CD14-positive monocyte (primary cell): ENCODE data around the gene PRRC2A. TPM values are rescaled to one million over a fixed set of nuclear protein-coding genes. Genes with fewer than 3 reads are reported as not detected.
A peak's percentile ranks its signal among the peaks of the same experiment; 100 is the strongest.

ENCODE experiments used
- DNase-seq, 3 donors: peaks; one replicate each; pipeline ENCODE4 v3.0.0-alpha.2; 2011 to 2022
- H2AFZ ChIP-seq: 2 replicates; pipeline ENCODE4 v1.6.0; 2012; ENCODE audit warnings: mild to moderate bottlenecking, low read depth, low read length, inconsistent platforms; ENCODE audit not compliant: insufficient read depth, poor library complexity, severe bottlenecking
- H3K27ac ChIP-seq, 2 donors: 1 replicate in 1 of 2; 2 replicates in 1 of 2; pipeline ENCODE4 v1.5.1; 2012 to 2013; ENCODE audit warnings: low read length in 2 of 2, control low read depth in 1 of 2, inconsistent platforms in 1 of 2, low read depth in 1 of 2, mild to moderate bottlenecking in 1 of 2
- H3K27me3 ChIP-seq, 2 donors: one replicate each; pipeline versions ENCODE4 v1.6.0 to v1.6.1; 2011 to 2013; ENCODE audit warnings: low read length in 2 of 2; ENCODE audit not compliant: control insufficient read depth in 2 of 2, insufficient read depth in 2 of 2
- H3K36me3 ChIP-seq, 2 donors: replicated peaks in 1 of 2; 1 replicate in 1 of 2; 2 replicates in 1 of 2; pipeline versions ENCODE4 v1.5.1 to v1.6.1; 2012 to 2013; ENCODE audit warnings: low read length in 2 of 2, control low read depth in 1 of 2, inconsistent platforms in 1 of 2, mild to moderate bottlenecking in 1 of 2; ENCODE audit not compliant: insufficient read depth in 2 of 2, control insufficient read depth in 1 of 2
- H3K4me1 ChIP-seq, 2 donors: 1 replicate in 1 of 2; 2 replicates in 1 of 2; pipeline versions ENCODE4 v1.5.1 to v1.6.1; 2012 to 2013; ENCODE audit warnings: low read length in 2 of 2, control low read depth in 1 of 2, inconsistent platforms in 1 of 2, mild to moderate bottlenecking in 1 of 2, moderate library complexity in 1 of 2; ENCODE audit not compliant: insufficient read depth in 2 of 2, control insufficient read depth in 1 of 2
- H3K4me2 ChIP-seq: replicated peaks from 2 replicates; pipeline ENCODE3; 2012; ENCODE audit warnings: low read length, moderate library complexity, mild to moderate bottlenecking; ENCODE audit not compliant: poor library complexity, severe bottlenecking; ENCODE audit errors: extremely low read depth
- H3K4me3 ChIP-seq, 3 experiments: fragments of 200-600 bp in 1 of 3; sonication (generic) in 1 of 3; replicated peaks in 1 of 3; 1 replicate in 2 of 3; 2 replicates in 1 of 3; pipeline ENCODE4 v1.5.1; 2011 to 2013; ENCODE audit warnings: low read length in 3 of 3, mild to moderate bottlenecking in 3 of 3, control low read depth in 2 of 3, low read depth in 2 of 3, inconsistent platforms in 1 of 3, moderate library complexity in 1 of 3
- H3K79me2 ChIP-seq: 2 replicates; pipeline ENCODE4 v1.6.0; 2012; ENCODE audit warnings: mild to moderate bottlenecking, control low read depth, inconsistent platforms, low read length, moderate library complexity; ENCODE audit not compliant: insufficient read depth
- H3K9ac ChIP-seq: 2 replicates; pipeline ENCODE4 v1.6.0; 2017; ENCODE audit warnings: low read length, mild to moderate bottlenecking; ENCODE audit not compliant: insufficient read depth, poor library complexity, severe bottlenecking
- H3K9me3 ChIP-seq, 2 donors: replicated peaks in 1 of 2; 1 replicate in 1 of 2; 2 replicates in 1 of 2; pipeline versions ENCODE4 v1.5.1 to v1.6.1; 2012 to 2013; ENCODE audit warnings: low read length in 2 of 2, control low read depth in 1 of 2; ENCODE audit not compliant: control insufficient read depth in 1 of 2, insufficient read depth in 1 of 2
- H4K20me1 ChIP-seq: 2 replicates; pipeline ENCODE4 v1.6.0; 2012; ENCODE audit warnings: mild to moderate bottlenecking, low read length, control low read depth, moderate library complexity; ENCODE audit not compliant: insufficient read depth
- H3K27ac Mint-ChIP-seq, 7 donors: one replicate each; pipeline ENCODE4 v1.8.0; 2020; ENCODE audit warnings: mild to moderate bottlenecking in 7 of 7, mixed read lengths in 7 of 7, moderate library complexity in 6 of 7, inconsistent platforms in 2 of 7
- H3K27me3 Mint-ChIP-seq, 3 donors: one replicate each; pipeline ENCODE4 v1.8.0; 2021 to 2022; ENCODE audit warnings: low read depth in 3 of 3, mild to moderate bottlenecking in 3 of 3, mixed read lengths in 3 of 3, moderate library complexity in 3 of 3, inconsistent platforms in 1 of 3
- H3K36me3 Mint-ChIP-seq, 2 donors: one replicate each; pipeline ENCODE4 v1.8.0; 2020; ENCODE audit warnings: mixed read lengths in 2 of 2, inconsistent platforms in 1 of 2, mild to moderate bottlenecking in 1 of 2
- H3K4me1 Mint-ChIP-seq: one replicate; pipeline ENCODE4 v1.8.0; 2020; ENCODE audit warnings: mild to moderate bottlenecking, mixed read lengths
- H3K4me3 Mint-ChIP-seq, 2 donors: one replicate each; pipeline ENCODE4 v1.8.0; 2020; ENCODE audit warnings: mild to moderate bottlenecking in 2 of 2, mixed read lengths in 2 of 2, moderate library complexity in 1 of 2
- H3K9me3 Mint-ChIP-seq, 7 donors: one replicate each; pipeline ENCODE4 v1.8.0; 2020 to 2022; ENCODE audit warnings: mixed read lengths in 7 of 7, mild to moderate bottlenecking in 6 of 7, moderate library complexity in 6 of 7, inconsistent platforms in 2 of 7
- WGBS: methylation state at CpG from one replicate; pipeline ENCODE4 v1.1.5; 2013; ENCODE audit warnings: missing lambda C conversion rate; ENCODE audit not compliant: insufficient coverage; 5-methylcytosine and 5-hydroxymethylcytosine counted together
- intact Hi-C, 2 donors: fragments of 100-400 bp; cut with micrococcal nuclease; formaldehyde crosslinking; loops; one replicate each; pipeline versions ENCODE4 v1.15.0 to v1.15.1; 2023
- polyA plus RNA-seq, 3 donors: library from polyadenylated mRNA; depleted of rRNA in 1 of 3; unstranded in 2 of 3; stranded (reverse) in 1 of 3; fragments of 300-500 nt in 2 of 3; fragments of >200 nt in 1 of 3; fragmentation: Illumina TruSeq in 2 of 3; gene quantifications; 1 replicate in 2 of 3; 2 replicates in 1 of 3; pipeline ENCODE4 v1.2.3, GENCODE V29; 2012 to 2021
- TF ChIP-seq, protein P1 (sequence below): fragments of 200-600 bp; IDR thresholded peaks from one replicate; pipeline ENCODE4 v1.8.0; 2022; ENCODE audit warnings: antibody characterized with exemption, mild to moderate bottlenecking

Gene PRRC2A
- polyA plus RNA-seq, 3 donors = 1.2 to 76.7 (median 2.3) TPM

- H3K4me3 Mint-ChIP-seq = no peak overlapping the region
- Histone ChIP-seq H3K4me2 (no peak overlapping the region), H3K9ac (no peak overlapping the region)
Measured at GRCh38 chr6:31676322-31676903, 55.9 kb downstream of the PRRC2A start.

GRCh38 chr6:31676904-31677303, 56.4 kb downstream of the PRRC2A start:
- Mint-ChIP-seq H3K27ac (no peak overlapping the region), H3K4me3 (no peak overlapping the region), H3K9me3 (peaks cover 0 to 4% (median 0%) of the 10 kb centered on the region in 7 donors), H3K36me3 (peaks cover 23 to 27% of the 10 kb centered on the region in 2 donors), H3K27me3 (peaks cover 3 to 6% (median 5%) of the 10 kb centered on the region in 3 donors), H3K4me1 (peaks cover 26% of the 10 kb centered on the region)
- 85% methylated on average over 4 of the region's 6 CpGs for WGBS
- intact Hi-C loops = loop anchor here (5.0 to 10.0 kb wide), 2 partner anchors 90 to 278 kb away; partner anchors contain the start of genes NELFE (in 1 of the 2) and SKIC2 (in 1 of the 2)
- H3K9me3 ChIP-seq = no peaks in the 10 kb centered on the region
- no peak overlapping the region for H2AFZ ChIP-seq
- H3K79me2 ChIP-seq = no peaks in the 10 kb centered on the region
- no peak overlapping the region for H3K27ac ChIP-seq
- no peaks in the 10 kb centered on the region for H4K20me1 ChIP-seq
- peaks cover 14 to 22% of the 10 kb centered on the region in 2 donors for H3K36me3 ChIP-seq
- H3K27me3 ChIP-seq = no peaks in the 10 kb centered on the region
- TF ChIP-seq, protein P1, sequence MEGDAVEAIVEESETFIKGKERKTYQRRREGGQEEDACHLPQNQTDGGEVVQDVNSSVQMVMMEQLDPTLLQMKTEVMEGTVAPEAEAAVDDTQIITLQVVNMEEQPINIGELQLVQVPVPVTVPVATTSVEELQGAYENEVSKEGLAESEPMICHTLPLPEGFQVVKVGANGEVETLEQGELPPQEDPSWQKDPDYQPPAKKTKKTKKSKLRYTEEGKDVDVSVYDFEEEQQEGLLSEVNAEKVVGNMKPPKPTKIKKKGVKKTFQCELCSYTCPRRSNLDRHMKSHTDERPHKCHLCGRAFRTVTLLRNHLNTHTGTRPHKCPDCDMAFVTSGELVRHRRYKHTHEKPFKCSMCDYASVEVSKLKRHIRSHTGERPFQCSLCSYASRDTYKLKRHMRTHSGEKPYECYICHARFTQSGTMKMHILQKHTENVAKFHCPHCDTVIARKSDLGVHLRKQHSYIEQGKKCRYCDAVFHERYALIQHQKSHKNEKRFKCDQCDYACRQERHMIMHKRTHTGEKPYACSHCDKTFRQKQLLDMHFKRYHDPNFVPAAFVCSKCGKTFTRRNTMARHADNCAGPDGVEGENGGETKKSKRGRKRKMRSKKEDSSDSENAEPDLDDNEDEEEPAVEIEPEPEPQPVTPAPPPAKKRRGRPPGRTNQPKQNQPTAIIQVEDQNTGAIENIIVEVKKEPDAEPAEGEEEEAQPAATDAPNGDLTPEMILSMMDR = no peak
- no peak overlapping the region for H3K9ac ChIP-seq
- no peak overlapping the region for H3K4me2 ChIP-seq
- H3K4me1 ChIP-seq = peaks cover 16 to 18% of the 10 kb centered on the region in 2 donors
- H3K4me3 ChIP-seq = no peak overlapping the region
- no peak for DNase-seq

More at GRCh38 chr6:31676322-31676903, 55.9 kb downstream of the PRRC2A start:
- TF ChIP-seq, protein P1 = no peak
- H3K4me1 Mint-ChIP-seq = peaks cover 21% of the 10 kb centered on the region
- H3K9me3 ChIP-seq = no peaks in the 10 kb centered on the region
- 42% methylated on average over 4 of the region's 4 CpGs for WGBS
- H3K27ac Mint-ChIP-seq = peak overlapping the region in 3 of 7 donors; percentile 1 to 41 (median 12)
- H3K4me1 ChIP-seq = peaks cover 12 to 14% of the 10 kb centered on the region in 2 donors
- H3K9me3 Mint-ChIP-seq = peaks cover 0 to 6% (median 0%) of the 10 kb centered on the region in 7 donors
- H3K36me3 ChIP-seq = peaks cover 19 to 27% of the 10 kb centered on the region in 2 donors
- no peak overlapping the region for H3K27ac ChIP-seq
- H3K36me3 Mint-ChIP-seq = peaks cover 28 to 32% of the 10 kb centered on the region in 2 donors
- no peak overlapping the region for H3K4me3 ChIP-seq
- H4K20me1 ChIP-seq = no peaks in the 10 kb centered on the region
- H3K27me3 Mint-ChIP-seq = peaks cover under 1 to 5% (median 2%) of the 10 kb centered on the region in 3 donors
- intact Hi-C loops = loop anchor here (5.0 to 10.0 kb wide), 2 partner anchors 91 to 278 kb away; partner anchors contain the start of genes NELFE (in 1 of the 2) and SKIC2 (in 1 of the 2)
- H3K27me3 ChIP-seq = no peaks in the 10 kb centered on the region
- no peaks in the 10 kb centered on the region for H3K79me2 ChIP-seq
- no peak overlapping the region for H2AFZ ChIP-seq
- DNase-seq = no peak
